K562 (cell line): ENCODE data around the gene YOD1. TPM values are rescaled to one million over a fixed set of nuclear protein-coding genes. Genes with fewer than 3 reads are reported as not detected.

Experiments
- ADNP ChIP-seq: fragments of 200-800 bp; sonication (Bioruptor generic); IDR thresholded peaks from 2 replicates; pipeline ENCODE4 v1.6.1; 2016; ENCODE audit warnings: missing genetic modification characterization, missing compliant biosample characterization
- CCNT2 ChIP-seq: IDR thresholded peaks from 2 replicates; pipeline ENCODE4 v1.6.1; 2011; ENCODE audit warnings: borderline replicate concordance, low read depth, mild to moderate bottlenecking, moderate library complexity, mixed read lengths, low read length; ENCODE audit not compliant: insufficient read length; ENCODE audit errors: extremely low read depth
- EZH2 ChIP-seq: IDR thresholded peaks from 2 replicates; pipeline ENCODE4 v1.6.1; 2012; ENCODE audit warnings: low read depth, mild to moderate bottlenecking, inconsistent platforms, low read length, borderline replicate concordance
- FOSL1 ChIP-seq: fragments of 200-800 bp; sonication (Bioruptor generic); conservative IDR thresholded peaks from 2 replicates; pipeline ENCODE4 v1.6.1; 2016; ENCODE audit warnings: missing genetic modification characterization, missing compliant biosample characterization
- GATA2 ChIP-seq: sonication (generic); formaldehyde crosslinking; IDR thresholded peaks from 2 replicates; pipeline ENCODE4 v1.4.0; 2020; ENCODE audit warnings: mild to moderate bottlenecking, missing genetic modification reagents
- HDAC1 ChIP-seq, 2 experiments: fragments of 450-650 bp; IDR thresholded peaks; 2 replicates each; pipeline ENCODE4 v1.6.1; 2016 to 2017; ENCODE audit warnings: inconsistent platforms in 1 of 2, mild to moderate bottlenecking in 1 of 2, moderate library complexity in 1 of 2
- HDAC2 ChIP-seq: fragments of 450-650 bp; IDR thresholded peaks from 2 replicates; pipeline ENCODE4 v1.6.1; 2016; ENCODE audit warnings: mild to moderate bottlenecking
- IRF2 ChIP-seq: sonication (generic); formaldehyde crosslinking; IDR thresholded peaks from 2 replicates; pipeline ENCODE4 v1.8.1; 2022; ENCODE audit warnings: mild to moderate bottlenecking, missing genetic modification reagents
- KAT7 ChIP-seq: sonication (generic); formaldehyde crosslinking; IDR thresholded peaks from 2 replicates; pipeline ENCODE4 v1.8.0; 2022; ENCODE audit warnings: missing genetic modification reagents, mild to moderate bottlenecking, borderline replicate concordance
- MTA1 ChIP-seq: fragments of 450-650 bp; IDR thresholded peaks from 2 replicates; pipeline ENCODE4 v1.6.1; 2017; ENCODE audit warnings: borderline replicate concordance
- NCOA2 ChIP-seq, 2 experiments: fragments of 450-650 bp; IDR thresholded peaks; 2 replicates each; pipeline ENCODE4 v1.6.1; 2018; ENCODE audit warnings: mild to moderate bottlenecking in 2 of 2, moderate library complexity in 1 of 2; ENCODE audit not compliant: partially characterized antibody in 2 of 2
- NUFIP1 ChIP-seq: fragments of 450-650 bp; IDR thresholded peaks from 2 replicates; pipeline ENCODE4 v1.6.1; 2018; ENCODE audit not compliant: partially characterized antibody
- PRMT5 ChIP-seq: sonication (generic); formaldehyde crosslinking; IDR thresholded peaks from 2 replicates; pipeline ENCODE4 v1.5.0; 2020; ENCODE audit warnings: missing genetic modification reagents
- RNF2 ChIP-seq: sonication (generic); IDR thresholded peaks from 2 replicates; pipeline ENCODE4 v1.6.1; 2016
- TOE1 ChIP-seq, 2 experiments: fragments of 450-650 bp in 1 of 2; sonication (generic) in 1 of 2; formaldehyde crosslinking in 1 of 2; IDR thresholded peaks; 2 replicates each; pipeline versions ENCODE4 v1.7.1 to v1.8.0; 2016 to 2022; ENCODE audit warnings: borderline replicate concordance in 2 of 2, mild to moderate bottlenecking in 2 of 2, antibody characterized with exemption in 1 of 2, inconsistent platforms in 1 of 2, low read depth in 1 of 2, missing genetic modification reagents in 1 of 2, moderate library complexity in 1 of 2
- ZEB2 ChIP-seq: fragments of 450-650 bp; IDR thresholded peaks from 2 replicates; pipeline ENCODE4 v1.6.1; 2016
- ZNF175 ChIP-seq: fragments of 200-800 bp; sonication (Bioruptor generic); IDR thresholded peaks from 2 replicates; pipeline ENCODE4 v1.6.1; 2016; ENCODE audit warnings: low read depth, mild to moderate bottlenecking, missing genetic modification characterization, missing compliant biosample characterization
- ZNF232 ChIP-seq: sonication (generic); formaldehyde crosslinking; IDR thresholded peaks from 2 replicates; pipeline ENCODE4 v1.8.0; 2022; ENCODE audit warnings: mild to moderate bottlenecking, missing genetic modification reagents
- ZNF347 ChIP-seq: fragments of 450-650 bp; formaldehyde crosslinking; IDR thresholded peaks from 2 replicates; pipeline ENCODE4 v1.4.0; 2020; ENCODE audit warnings: low read depth, mild to moderate bottlenecking, moderate library complexity
- ZNF444 ChIP-seq: fragments of 250-450 bp; sonication (Bioruptor Pico); IDR thresholded peaks from 2 replicates; pipeline ENCODE4 v1.4.0; 2020; ENCODE audit warnings: mild to moderate bottlenecking, moderate library complexity
- ZNF76 ChIP-seq: fragments of 250-450 bp; sonication (Bioruptor Pico); IDR thresholded peaks from 2 replicates; pipeline ENCODE4 v1.4.0; 2020; ENCODE audit warnings: mild to moderate bottlenecking, moderate library complexity, borderline replicate concordance
- polyA plus RNA-seq, 8 experiments: library from polyadenylated mRNA; depleted of rRNA in 4 of 8; stranded (reverse) in 5 of 8; unstranded in 3 of 8; fragments of >200 nt; fragmentation: Nextera tagmentation in 2 of 8; fragmentation: Illumina TruSeq in 1 of 8; extraction: Ambion mirVana in 2 of 8; extraction: Trizol in 1 of 8; gene quantifications; 2 replicates each; pipeline versions ENCODE4 v1.2.1 to v1.2.3, GENCODE V29; 2011 to 2014; ENCODE audit warnings: inconsistent platforms in 1 of 8, missing spikeins in 1 of 8
- total RNA-seq, 7 experiments: library from RNA; depleted of rRNA in 6 of 7; stranded (reverse); fragments of >200 nt in 6 of 7; fragmentation: Illumina TruSeq in 2 of 7; extraction: Trizol in 2 of 7; gene quantifications; 2 replicates each; pipeline versions ENCODE4 v1.2.1 to v1.2.3, GENCODE V29; 2011 to 2021; ENCODE audit warnings: low replicate concordance in 1 of 7
- TF ChIP-seq, protein P1 (sequence below): fragments of 450-650 bp; formaldehyde crosslinking; conservative IDR thresholded peaks from 2 replicates; pipeline ENCODE4 v1.4.0; 2022; ENCODE audit warnings: mild to moderate bottlenecking, missing genetic modification characterization
- TF ChIP-seq, protein P2 (sequence below): fragments of 450-650 bp; IDR thresholded peaks from 2 replicates; pipeline ENCODE4 v1.6.1; 2016; ENCODE audit warnings: borderline replicate concordance
- TF ChIP-seq, protein P3 (sequence below): fragments of 450-650 bp; IDR thresholded peaks from 2 replicates; pipeline ENCODE4 v1.6.1; 2016

YOD1 gene
- total and polyA plus RNA-seq, 9 of the 15 experiments (the other 6 are each of a cell fraction or from before 2014, with no cell fraction given), result 18.2 to 78.1 (median 46.9) TPM

GRCh38 chr1:207021139-207021861, 29.7 kb downstream of the YOD1 start (continued):
- peak; percentile 82 for TF ChIP-seq ZNF175 (CRISPR knock-in tag)
- peak; percentile 87 for TF ChIP-seq FOSL1 (tag)
- TF ChIP-seq PRMT5, result no peak
- no peak for TF ChIP-seq KAT7 (CRISPR knock-in tag)
- TF ChIP-seq ZEB2, result peak; percentile 89
- peak; percentile 94 for TF ChIP-seq HDAC2
- peak; percentile 86 for TF ChIP-seq ZNF76 (CRISPR knock-in tag)
- TF ChIP-seq IRF2 (CRISPR knock-in tag), result no peak
- 0 out of 2 replicates have a peak, but pooled peaks have one; percentile 58 for TF ChIP-seq EZH2
- TF ChIP-seq, protein P1, sequence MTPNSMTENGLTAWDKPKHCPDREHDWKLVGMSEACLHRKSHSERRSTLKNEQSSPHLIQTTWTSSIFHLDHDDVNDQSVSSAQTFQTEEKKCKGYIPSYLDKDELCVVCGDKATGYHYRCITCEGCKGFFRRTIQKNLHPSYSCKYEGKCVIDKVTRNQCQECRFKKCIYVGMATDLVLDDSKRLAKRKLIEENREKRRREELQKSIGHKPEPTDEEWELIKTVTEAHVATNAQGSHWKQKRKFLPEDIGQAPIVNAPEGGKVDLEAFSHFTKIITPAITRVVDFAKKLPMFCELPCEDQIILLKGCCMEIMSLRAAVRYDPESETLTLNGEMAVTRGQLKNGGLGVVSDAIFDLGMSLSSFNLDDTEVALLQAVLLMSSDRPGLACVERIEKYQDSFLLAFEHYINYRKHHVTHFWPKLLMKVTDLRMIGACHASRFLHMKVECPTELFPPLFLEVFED (CRISPR knock-in tag), result peak; percentile 66; the same call in 1 of the 2 replicates
- peak; percentile 94 for TF ChIP-seq RNF2
- TF ChIP-seq MTA1, result peak; percentile 73
- TF ChIP-seq NUFIP1, result no peak
- TF ChIP-seq NCOA2 (IDR thresholded peaks at IDR 0.05; ENCODE audit: partially characterized antibody in 2 of 2), result peak in 1 of 2 experiments; percentile 39
- peak; percentile 78 for TF ChIP-seq GATA2 (CRISPR knock-in tag)
- TF ChIP-seq, protein P2, sequence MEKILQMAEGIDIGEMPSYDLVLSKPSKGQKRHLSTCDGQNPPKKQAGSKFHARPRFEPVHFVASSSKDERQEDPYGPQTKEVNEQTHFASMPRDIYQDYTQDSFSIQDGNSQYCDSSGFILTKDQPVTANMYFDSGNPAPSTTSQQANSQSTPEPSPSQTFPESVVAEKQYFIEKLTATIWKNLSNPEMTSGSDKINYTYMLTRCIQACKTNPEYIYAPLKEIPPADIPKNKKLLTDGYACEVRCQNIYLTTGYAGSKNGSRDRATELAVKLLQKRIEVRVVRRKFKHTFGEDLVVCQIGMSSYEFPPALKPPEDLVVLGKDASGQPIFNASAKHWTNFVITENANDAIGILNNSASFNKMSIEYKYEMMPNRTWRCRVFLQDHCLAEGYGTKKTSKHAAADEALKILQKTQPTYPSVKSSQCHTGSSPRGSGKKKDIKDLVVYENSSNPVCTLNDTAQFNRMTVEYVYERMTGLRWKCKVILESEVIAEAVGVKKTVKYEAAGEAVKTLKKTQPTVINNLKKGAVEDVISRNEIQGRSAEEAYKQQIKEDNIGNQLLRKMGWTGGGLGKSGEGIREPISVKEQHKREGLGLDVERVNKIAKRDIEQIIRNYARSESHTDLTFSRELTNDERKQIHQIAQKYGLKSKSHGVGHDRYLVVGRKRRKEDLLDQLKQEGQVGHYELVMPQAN, result 0 out of 2 replicates have a peak, but pooled peaks have one; percentile 23
- TF ChIP-seq ZNF347 (CRISPR knock-in tag), result no peak
- no peak for TF ChIP-seq ADNP (tag)
- TF ChIP-seq ZNF444 (CRISPR knock-in tag), result 0 out of 2 replicates have a peak, but pooled peaks have one; percentile 35
- TF ChIP-seq ZNF232 (CRISPR knock-in tag), result no peak
- peak; percentile 98 for TF ChIP-seq CCNT2
- TF ChIP-seq HDAC1 (IDR thresholded peaks at IDR 0.05), result peak in 1 of 2 experiments; percentile 81; a peak in 1 of 4 replicates
- TF ChIP-seq TOE1 (IDR thresholded peaks at IDR 0.05; ENCODE audit: borderline replicate concordance), result peak; percentile 52
- TF ChIP-seq TOE1 (CRISPR knock-in tag; IDR thresholded peaks at IDR 0.05; ENCODE audit: borderline replicate concordance, low read depth), result no peak
- TF ChIP-seq, protein P3, sequence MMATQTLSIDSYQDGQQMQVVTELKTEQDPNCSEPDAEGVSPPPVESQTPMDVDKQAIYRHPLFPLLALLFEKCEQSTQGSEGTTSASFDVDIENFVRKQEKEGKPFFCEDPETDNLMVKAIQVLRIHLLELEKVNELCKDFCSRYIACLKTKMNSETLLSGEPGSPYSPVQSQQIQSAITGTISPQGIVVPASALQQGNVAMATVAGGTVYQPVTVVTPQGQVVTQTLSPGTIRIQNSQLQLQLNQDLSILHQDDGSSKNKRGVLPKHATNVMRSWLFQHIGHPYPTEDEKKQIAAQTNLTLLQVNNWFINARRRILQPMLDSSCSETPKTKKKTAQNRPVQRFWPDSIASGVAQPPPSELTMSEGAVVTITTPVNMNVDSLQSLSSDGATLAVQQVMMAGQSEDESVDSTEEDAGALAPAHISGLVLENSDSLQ, result peak; percentile 96
